ENCODE data around the gene TNNI3.
"Not testable (repeated sequence)": the region's sequence is repeated elsewhere in the genome, so short reads cannot be mapped to it uniquely, and the experiment has no call there.

TNNI3 gene

GRCh38 chr19:55111238-55111831, 46.2 kb downstream of the TNNI3 start:
- H4K20me1 ChIP-seq (ENCODE audit: control insufficient read depth, insufficient read depth, low read depth, low read length): peaks cover 16% of the 10 kb centered on the region
- no peaks in the 10 kb centered on the region for H3K9me3 ChIP-seq (ENCODE audit: control insufficient read depth, insufficient read depth, low read length)
- peaks cover 90% of the 10 kb centered on the region for H3K79me2 ChIP-seq (ENCODE audit: control insufficient read depth, low read length)
- peaks cover 5% of the 10 kb centered on the region for H3F3A ChIP-seq (ENCODE audit: control insufficient read depth, insufficient read depth)
- peaks cover 65% of the 10 kb centered on the region for H3K36me3 ChIP-seq (ENCODE audit: control insufficient read depth, low read length)
- no peak overlapping the region for H3K27ac ChIP-seq (ENCODE audit: low read depth, low read length)
- no peak overlapping the region for H3K4me3 ChIP-seq (ENCODE audit: low read length)
- H3K4me2 ChIP-seq (ENCODE audit: low read length): no peak overlapping the region
- H3K9me2 ChIP-seq (replicated peaks; ENCODE audit: control insufficient read depth, low read length): no peaks in the 10 kb centered on the region
- H3K27me3 ChIP-seq (ENCODE audit: control insufficient read depth, low read length): no peaks in the 10 kb centered on the region
- H3K4me1 ChIP-seq (ENCODE audit: control insufficient read depth, low read length): peaks cover 38% of the 10 kb centered on the region
- no peak for TF ChIP-seq CTCF (IDR thresholded peaks at IDR 0.05; ENCODE audit: low read depth, low read length, poor library complexity, severe bottlenecking)
- no peak for TF ChIP-seq EZH2phosphoT487 (IDR thresholded peaks at IDR 0.05; ENCODE audit: borderline replicate concordance, low read length)

GRCh38 chr19:55109527-55110291, 47.8 kb downstream of the TNNI3 start:
- H3K4me3 ChIP-seq (ENCODE audit: low read length): no peak overlapping the region
- H3K4me2 ChIP-seq (ENCODE audit: low read length): no peak overlapping the region
- TF ChIP-seq EZH2phosphoT487 (IDR thresholded peaks at IDR 0.05; ENCODE audit: borderline replicate concordance, low read length) (no peak), CTCF (IDR thresholded peaks at IDR 0.05; ENCODE audit: low read depth, low read length, poor library complexity, severe bottlenecking) (no peak)
- no peaks in the 10 kb centered on the region for H3K9me2 ChIP-seq (replicated peaks; ENCODE audit: control insufficient read depth, low read length)
- peaks cover 85% of the 10 kb centered on the region for H3K79me2 ChIP-seq (ENCODE audit: control insufficient read depth, low read length)
- H3K9me3 ChIP-seq (ENCODE audit: control insufficient read depth, insufficient read depth, low read length): no peaks in the 10 kb centered on the region
- H3F3A ChIP-seq (ENCODE audit: control insufficient read depth, insufficient read depth): peaks cover 5% of the 10 kb centered on the region
- H3K27me3 ChIP-seq (ENCODE audit: control insufficient read depth, low read length): no peaks in the 10 kb centered on the region
- peaks cover 70% of the 10 kb centered on the region for H3K36me3 ChIP-seq (ENCODE audit: control insufficient read depth, low read length)
- no peak overlapping the region for H3K27ac ChIP-seq (ENCODE audit: low read depth, low read length)
- H4K20me1 ChIP-seq (ENCODE audit: control insufficient read depth, insufficient read depth, low read depth, low read length): peaks cover 11% of the 10 kb centered on the region
- H3K4me1 ChIP-seq (ENCODE audit: control insufficient read depth, low read length): peaks cover 25% of the 10 kb centered on the region

- not testable (repeated sequence) for H3K9me3 ChIP-seq (ENCODE audit: control insufficient read depth, insufficient read depth, low read length); H4K20me1 ChIP-seq (ENCODE audit: control insufficient read depth, insufficient read depth, low read depth, low read length); H3K9me2 ChIP-seq (replicated peaks; ENCODE audit: control insufficient read depth, low read length); H3F3A ChIP-seq (ENCODE audit: control insufficient read depth, insufficient read depth); H3K4me2 ChIP-seq (ENCODE audit: low read length); H3K4me3 ChIP-seq (ENCODE audit: low read length); H3K27ac ChIP-seq (ENCODE audit: low read depth, low read length); H3K4me1 ChIP-seq (ENCODE audit: control insufficient read depth, low read length); H3K27me3 ChIP-seq (ENCODE audit: control insufficient read depth, low read length)
- Histone ChIP-seq H3K79me2 (ENCODE audit: control insufficient read depth, low read length) (peaks cover 64% of the 10 kb centered on the region), H3K36me3 (ENCODE audit: control insufficient read depth, low read length) (peaks cover 73% of the 10 kb centered on the region)
These were observed 50.3 kb downstream of the TNNI3 start for GRCh38 chr19:55107252-55107651.

- H3K27ac ChIP-seq (ENCODE audit: low read depth, low read length): no peak overlapping the region
- peaks cover 57% of the 10 kb centered on the region for H3K79me2 ChIP-seq (ENCODE audit: control insufficient read depth, low read length)
- H3K9me2 ChIP-seq (replicated peaks; ENCODE audit: control insufficient read depth, low read length): no peaks in the 10 kb centered on the region
- H4K20me1 ChIP-seq (ENCODE audit: control insufficient read depth, insufficient read depth, low read depth, low read length): peaks cover 3% of the 10 kb centered on the region; the same call in 1 of the 2 replicates
- H3K36me3 ChIP-seq (ENCODE audit: control insufficient read depth, low read length): peaks cover 71% of the 10 kb centered on the region
- H3K4me3 ChIP-seq (ENCODE audit: low read length): no peak overlapping the region
- H3F3A ChIP-seq (ENCODE audit: control insufficient read depth, insufficient read depth): no peaks in the 10 kb centered on the region
- H3K9me3 ChIP-seq (ENCODE audit: control insufficient read depth, insufficient read depth, low read length): no peaks in the 10 kb centered on the region
- H3K27me3 ChIP-seq (ENCODE audit: control insufficient read depth, low read length): no peaks in the 10 kb centered on the region
- no peaks in the 10 kb centered on the region for H3K4me1 ChIP-seq (ENCODE audit: control insufficient read depth, low read length)
- TF ChIP-seq EZH2phosphoT487 (IDR thresholded peaks at IDR 0.05; ENCODE audit: borderline replicate concordance, low read length) (no peak), CTCF (IDR thresholded peaks at IDR 0.05; ENCODE audit: low read depth, low read length, poor library complexity, severe bottlenecking) (no peak)
- H3K4me2 ChIP-seq (ENCODE audit: low read length): no peak overlapping the region
These were observed 50.9 kb downstream of the TNNI3 start for GRCh38 chr19:55106591-55106990.

All from DOHH2 (cell line).